PFSK-1 (cell line): ENCODE results near the gene ZBTB22.

Experiments used
- FOXP2 ChIP-seq: optimal IDR thresholded peaks from 2 replicates; pipeline ENCODE3; 2011; ENCODE audit warnings: borderline replicate concordance, control low read depth, inconsistent platforms; ENCODE audit not compliant: insufficient read depth; ENCODE audit errors: extremely low read length, extremely low read depth
- POLR2AphosphoS5 ChIP-seq: IDR thresholded peaks from 2 replicates; pipeline ENCODE4 v1.6.1; 2012; ENCODE audit warnings: low read depth, mild to moderate bottlenecking, control low read depth, low read length, moderate library complexity
- REST ChIP-seq, 2 experiments: IDR thresholded peaks; 2 replicates each; pipeline versions ENCODE4 v1.6.1 to v1.8.0; 2011 to 2012; ENCODE audit warnings: low read depth in 2 of 2, low read length in 2 of 2, control low read depth in 1 of 2, inconsistent platforms in 1 of 2, mild to moderate bottlenecking in 1 of 2, moderate library complexity in 1 of 2; ENCODE audit not compliant: insufficient read depth in 1 of 2
- SIN3A ChIP-seq: IDR thresholded peaks from 2 replicates; pipeline ENCODE4 v1.6.1; 2012; ENCODE audit warnings: mild to moderate bottlenecking, low read length, moderate library complexity, borderline replicate concordance; ENCODE audit not compliant: insufficient read depth
- TAF1 ChIP-seq: IDR thresholded peaks from 2 replicates; pipeline ENCODE4 v1.6.1; 2012; ENCODE audit warnings: low read length, control low read depth, borderline replicate concordance; ENCODE audit not compliant: insufficient read depth

- TF ChIP-seq POLR2AphosphoS5: no peak
- no peak for TF ChIP-seq SIN3A
- no peak for TF ChIP-seq TAF1
- no peak for TF ChIP-seq FOXP2
- no peak for TF ChIP-seq REST (IDR thresholded peaks at IDR 0.05; ENCODE audit: insufficient read depth in 1 of 2, low read depth in 2 of 2, low read length in 2 of 2)
Observed at GRCh38 chr6:33321227-33321626, 3.7 kb upstream of the ZBTB22 start.
